ELF-1 (cell line): Measurements from ENCODE around the gene ZNF197.
"Not testable (repeated sequence)": the region's sequence is repeated elsewhere in the genome, so short reads cannot be mapped to it uniquely, and the experiment has no call there.

Experiments used
- DNase-seq: peaks from one replicate; pipeline ENCODE4 v3.0.0-alpha.2; 2016; ENCODE audit warnings: low read depth, low spot score

Gene ZNF197

DNA sequence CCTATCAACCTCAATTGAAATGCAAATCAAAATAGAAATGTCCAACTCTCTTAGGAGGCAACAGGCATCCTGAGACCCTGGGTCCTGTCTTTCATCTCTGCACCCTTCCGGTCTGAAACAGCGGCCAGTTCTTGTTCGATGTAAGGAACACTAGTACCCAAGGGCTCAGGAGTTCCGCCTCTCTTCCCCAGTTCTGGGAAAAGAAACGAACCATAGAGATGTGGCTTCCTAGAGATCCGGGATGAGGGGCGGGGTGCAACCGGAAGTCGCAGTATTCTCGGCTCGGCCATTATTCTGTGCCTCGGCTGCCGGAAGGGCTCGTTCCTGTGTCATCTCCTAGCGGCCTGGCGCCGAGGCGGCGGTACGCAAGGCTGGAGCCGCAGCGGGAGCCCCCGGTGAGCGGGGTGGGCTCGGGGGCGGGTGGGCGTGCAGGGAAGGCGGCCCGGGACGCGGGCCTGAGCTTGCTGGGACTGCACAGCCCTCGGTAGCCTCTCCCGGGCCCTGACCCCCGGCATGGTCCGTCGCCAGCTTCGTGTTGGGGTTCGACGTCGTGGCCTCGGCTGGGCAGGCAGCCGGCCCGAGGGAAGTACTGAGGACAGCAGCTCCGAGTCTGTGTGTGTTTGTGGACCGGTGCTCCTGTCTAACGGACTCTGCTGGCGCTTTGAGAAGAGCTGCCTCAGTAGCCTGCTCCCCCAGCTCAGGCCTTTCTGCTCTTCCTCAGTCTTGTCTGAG, at the start of gene ZNF197:
Gene ZNF197, plus strand, starts transcription at position 288 of the 732 bp plus-strand sequence. CDS start 4,119 bp downstream, outside the sequence.
- peak; percentile 92 for DNase-seq

GRCh38 chr3:44576613-44577012, 48.2 kb upstream of the ZNF197 start:
- DNase-seq = no peak

GRCh38 chr3:44577354-44577952, 47.4 kb upstream of the ZNF197 start:
- DNase-seq = not testable (repeated sequence)

- not testable (repeated sequence) for DNase-seq
Observed at GRCh38 chr3:44578316-44578715, 46.5 kb upstream of the ZNF197 start.

DNA sequence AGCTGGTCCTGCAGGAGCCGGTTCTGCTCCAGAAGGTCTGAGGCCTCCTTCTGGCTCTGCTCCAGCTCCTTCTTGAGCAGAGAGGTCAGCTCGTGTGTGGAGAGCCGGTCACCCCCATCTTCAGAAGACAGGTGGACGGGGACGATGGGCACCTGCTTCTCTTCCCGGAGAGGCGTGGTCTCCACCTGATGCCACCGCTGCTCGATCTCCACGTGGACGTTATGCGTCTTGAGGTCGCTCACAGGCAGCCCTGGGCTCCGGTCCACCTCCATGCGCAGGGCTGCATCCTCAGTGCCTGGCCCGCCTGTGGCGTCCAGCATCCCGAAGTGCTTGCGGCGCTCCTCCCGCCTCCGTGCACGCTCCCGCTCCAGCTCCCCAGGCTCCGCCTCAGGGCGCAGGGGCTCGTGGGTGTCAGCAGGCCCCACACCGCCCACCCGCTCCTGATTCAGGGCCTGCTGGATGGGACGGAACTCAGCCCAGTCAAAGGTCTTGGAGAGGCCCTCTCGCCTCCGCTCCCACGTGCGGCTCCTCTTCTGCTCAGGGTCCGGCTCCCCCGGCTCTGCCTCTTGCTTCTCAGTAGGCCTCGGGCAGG, 45.8 kb upstream of the ZNF197 start:
- DNase-seq = not testable (repeated sequence)

GRCh38 chr3:44579749-44580148, 45.1 kb upstream of the ZNF197 start:
- DNase-seq = not testable (repeated sequence)

DNA sequence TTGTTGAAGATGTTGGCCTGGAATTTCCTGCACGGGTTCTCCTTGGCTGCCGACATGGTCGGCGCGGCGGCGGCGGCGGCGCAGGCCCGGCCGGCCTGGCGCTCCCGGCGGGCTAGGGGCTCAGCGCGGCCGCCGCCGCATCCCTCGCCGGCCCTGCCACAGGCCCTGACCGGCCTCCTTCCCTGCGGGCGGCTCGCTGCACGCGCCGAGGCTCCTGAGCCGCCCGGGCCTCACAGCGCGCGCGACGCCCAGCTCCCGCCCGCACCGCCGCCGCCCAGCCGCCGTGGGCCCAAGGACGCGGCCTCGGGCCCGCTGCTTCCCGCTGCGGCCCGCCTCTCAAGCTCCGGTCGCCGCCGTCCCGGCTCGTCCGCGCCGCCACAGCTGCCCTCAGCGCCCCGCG, 43.9 kb upstream of the ZNF197 start:
- not testable (repeated sequence) for DNase-seq

GRCh38 chr3:44584646-44585501, 40.0 kb upstream of the ZNF197 start, which contains the start of gene ZNF660:
TSS of gene ZNF660 (plus strand) at chr3:44584964. CDS start at chr3:44594194, 9,230 bp downstream.
- DNase-seq = peak; percentile 94

GRCh38 chr3:44596621-44597020, 28.2 kb upstream of the ZNF197 start:
- no peak for DNase-seq

DNA sequence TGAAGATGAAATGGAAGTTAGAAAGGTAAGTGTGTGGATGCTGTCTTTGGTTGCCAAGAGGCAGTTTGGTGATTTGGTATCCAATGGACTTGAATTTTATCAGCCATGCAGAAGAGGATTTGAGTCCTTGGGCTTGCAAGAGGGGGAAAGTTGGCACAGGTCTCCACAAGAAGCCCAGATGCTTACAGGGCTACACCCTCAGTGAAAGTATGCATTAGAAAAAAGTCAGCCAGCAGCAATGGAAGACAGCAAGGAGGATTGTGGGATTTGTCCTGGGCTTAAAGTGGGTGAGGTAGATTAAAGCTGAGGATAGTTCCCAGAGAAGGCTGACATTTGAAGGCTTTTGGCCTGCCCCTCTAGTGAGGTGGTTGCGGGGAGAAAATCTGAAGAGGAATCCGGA, 23.1 kb upstream of the ZNF197 start:
- no peak for DNase-seq

GRCh38 chr3:44612678-44613077, 12.2 kb upstream of the ZNF197 start:
- no peak for DNase-seq

DNA sequence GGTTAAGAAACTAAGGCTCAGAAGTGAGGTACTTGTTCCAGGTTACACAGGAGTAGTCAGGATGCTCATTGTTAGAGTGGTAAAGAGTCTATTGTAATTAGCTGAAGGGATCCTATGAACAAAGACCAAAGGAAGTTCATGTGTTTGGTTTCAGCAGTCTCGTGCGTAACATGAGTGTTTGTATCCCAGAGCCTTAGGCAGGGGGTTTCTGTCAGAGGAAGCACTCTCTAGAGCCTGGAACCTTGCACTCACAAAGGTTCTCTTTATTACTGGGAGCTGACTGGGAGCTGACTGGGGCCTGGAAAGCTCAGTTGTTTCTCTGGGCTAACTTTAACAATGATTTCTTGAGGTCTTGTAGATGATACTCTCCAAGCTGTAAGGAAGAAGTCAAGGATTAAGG, 3.9 kb downstream of the ZNF197 start:
- no peak for DNase-seq

- DNase-seq = no peak
Observed at GRCh38 chr3:44632193-44632592, 7.4 kb downstream of the ZNF197 start.

- no peak for DNase-seq
Observed at GRCh38 chr3:44642337-44642736, 17.5 kb downstream of the ZNF197 start.

DNA sequence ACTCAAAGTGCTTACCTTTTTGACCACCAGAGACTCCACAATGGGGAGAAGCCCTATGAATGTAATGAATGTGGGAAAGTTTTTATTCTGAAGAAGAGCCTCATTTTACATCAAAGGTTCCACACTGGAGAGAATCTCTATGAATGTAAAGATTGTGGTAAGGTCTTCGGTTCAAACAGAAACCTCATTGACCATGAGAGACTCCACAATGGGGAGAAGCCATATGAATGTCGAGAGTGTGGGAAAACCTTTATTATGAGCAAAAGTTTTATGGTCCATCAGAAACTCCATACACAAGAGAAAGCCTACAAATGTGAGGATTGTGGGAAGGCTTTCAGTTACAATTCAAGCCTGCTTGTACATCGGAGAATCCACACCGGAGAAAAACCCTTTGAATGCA, 18.2 kb downstream of the ZNF197 start:
- DNase-seq = no peak

DNA sequence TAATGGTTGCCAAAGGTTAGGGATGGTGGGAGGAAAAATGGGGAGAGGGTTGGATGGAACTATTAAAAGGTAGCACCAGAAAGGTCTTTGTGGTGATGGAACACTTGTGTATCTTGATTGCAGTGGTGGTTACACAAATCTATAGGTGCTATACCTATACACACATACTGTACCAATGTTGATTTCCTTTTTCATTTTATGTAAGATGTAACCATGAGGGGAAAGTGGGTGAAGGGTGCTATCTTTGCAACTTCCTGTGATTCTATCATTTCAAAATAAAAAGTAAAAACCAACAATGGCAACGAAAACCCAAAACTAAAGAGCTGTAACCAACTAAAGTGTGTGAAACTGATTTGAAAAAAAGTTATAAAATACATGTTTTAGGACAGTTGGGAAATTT, 22.9 kb downstream of the ZNF197 start:
- no peak for DNase-seq

- DNase-seq = peak; percentile 92
Observed at GRCh38 chr3:44648564-44649229, 23.9 kb downstream of the ZNF197 start, which contains the start of gene ZNF35. TSS of gene ZNF35 (plus strand) at chr3:44648732. CDS start at chr3:44651068, 2,336 bp downstream.

- no peak for DNase-seq
Observed at GRCh38 chr3:44649709-44650108, 24.9 kb downstream of the ZNF197 start.

- no peak for DNase-seq
Observed at GRCh38 chr3:44654039-44654438, 29.2 kb downstream of the ZNF197 start.

GRCh38 chr3:44659015-44659414, 34.2 kb downstream of the ZNF197 start:
- no peak for DNase-seq

DNA sequence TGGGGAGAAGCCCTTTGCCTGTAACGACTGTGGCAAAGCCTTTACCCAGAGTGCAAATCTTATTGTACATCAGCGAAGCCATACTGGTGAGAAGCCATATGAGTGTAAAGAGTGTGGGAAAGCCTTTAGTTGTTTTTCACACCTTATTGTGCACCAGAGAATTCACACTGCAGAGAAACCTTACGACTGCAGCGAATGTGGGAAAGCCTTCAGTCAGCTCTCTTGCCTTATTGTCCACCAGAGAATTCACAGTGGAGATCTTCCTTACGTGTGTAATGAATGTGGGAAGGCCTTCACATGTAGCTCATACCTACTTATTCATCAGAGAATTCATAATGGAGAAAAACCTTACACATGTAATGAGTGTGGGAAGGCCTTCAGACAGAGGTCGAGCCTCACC, 34.6 kb downstream of the ZNF197 start:
- no peak for DNase-seq
